Activated CD4-positive, alpha-beta memory T cell treated with anti-CD3 and anti-CD28 coated beads for 36 hours (primary cell): ENCODE data around the gene MS4A12. TPM values are rescaled to one million over a fixed set of nuclear protein-coding genes. Genes with fewer than 3 reads are reported as not detected.
A peak's percentile ranks its signal among the peaks of the same experiment; 100 is the strongest.
"Not testable (repeated sequence)": the region's sequence is repeated elsewhere in the genome, so short reads cannot be mapped to it uniquely, and the experiment has no call there.

ENCODE experiments used
- CTCF ChIA-PET: fragments of 350-600 bp; sonication (Branson Sonifier 250); formaldehyde crosslinking; loops from one replicate; lab custom pipeline; 2021; ENCODE audit warnings: antibody characterized with exemption, inconsistent platforms; lab: Charles Lee
- POLR2A ChIA-PET: fragments of 350-600 bp; sonication (Branson Sonifier 250); formaldehyde crosslinking; loops from one replicate; lab custom pipeline; 2021; ENCODE audit warnings: antibody characterized with exemption; lab: Charles Lee
- DNase-seq: peaks from one replicate; pipeline ENCODE4 v3.0.0-alpha.2; 2020
- H3K27ac Mint-ChIP-seq: one replicate; pipeline ENCODE4 v1.8.0; 2021; ENCODE audit warnings: mixed read lengths
- H3K27me3 Mint-ChIP-seq: one replicate; pipeline ENCODE4 v1.8.0; 2021; ENCODE audit warnings: mixed read lengths
- H3K36me3 Mint-ChIP-seq: one replicate; pipeline ENCODE4 v1.8.0; 2021; ENCODE audit warnings: mixed read lengths
- H3K4me1 Mint-ChIP-seq: one replicate; pipeline ENCODE4 v1.8.0; 2021; ENCODE audit warnings: low read depth, mixed read lengths
- H3K4me3 Mint-ChIP-seq: one replicate; pipeline ENCODE4 v1.8.0; 2021; ENCODE audit warnings: mild to moderate bottlenecking, mixed read lengths
- H3K9me3 Mint-ChIP-seq: one replicate; pipeline ENCODE4 v1.8.0; 2021; ENCODE audit warnings: mixed read lengths
- intact Hi-C: fragments of 100-400 bp; cut with micrococcal nuclease; formaldehyde crosslinking; loops from one replicate; pipeline ENCODE4 v1.15.1; 2023
- total RNA-seq, 2 experiments: library from RNA; stranded (reverse); gene quantifications; one replicate each; pipeline ENCODE4 v1.2.3, GENCODE V29; 2021

MS4A12 gene
- total RNA-seq, 2 experiments from 2014 or later, result not detected

GRCh38 chr11:60493454-60493853 is 876 bp downstream of the MS4A12 start:
- Mint-ChIP-seq H3K9me3 (no peaks in the 10 kb centered on the region), H3K27ac (no peak overlapping the region), H3K27me3 (peaks cover 8% of the 10 kb centered on the region), H3K36me3 (no peaks in the 10 kb centered on the region), H3K4me3 (no peak overlapping the region), H3K4me1 (no peaks in the 10 kb centered on the region)
- POLR2A ChIA-PET, result no interaction called here
- intact Hi-C loops, result no loop called here
- CTCF ChIA-PET, result interaction anchor here (1.0 kb wide), 1 partner anchor 130 kb away, joined by 3 read pairs; no protein-coding TSS in a partner anchor
- DNase-seq, result no peak

GRCh38 chr11:60498399-60498798 is 5.8 kb downstream of the MS4A12 start:
- ChIA-PET POLR2A (no interaction called here), CTCF (no interaction called here)
- H3K36me3 Mint-ChIP-seq, result no peaks in the 10 kb centered on the region
- no peak overlapping the region for H3K4me3 Mint-ChIP-seq
- H3K4me1 Mint-ChIP-seq, result peaks cover 2% of the 10 kb centered on the region
- DNase-seq, result no peak
- no peak overlapping the region for H3K27ac Mint-ChIP-seq
- H3K27me3 Mint-ChIP-seq, result peaks cover 10% of the 10 kb centered on the region
- no peaks in the 10 kb centered on the region for H3K9me3 Mint-ChIP-seq
- intact Hi-C loops, result no loop called here

- CTCF ChIA-PET, result no interaction called here
- H3K27me3 Mint-ChIP-seq, result peaks cover 10% of the 10 kb centered on the region
- H3K9me3 Mint-ChIP-seq, result no peaks in the 10 kb centered on the region
- POLR2A ChIA-PET, result no interaction called here
- no peak overlapping the region for H3K4me3 Mint-ChIP-seq
- intact Hi-C loops, result no loop called here
- peak; percentile 27 for DNase-seq
- no peaks in the 10 kb centered on the region for H3K36me3 Mint-ChIP-seq
- H3K4me1 Mint-ChIP-seq, result peaks cover 5% of the 10 kb centered on the region
- no peak overlapping the region for H3K27ac Mint-ChIP-seq
Observed at GRCh38 chr11:60498853-60499252, 6.3 kb downstream of the MS4A12 start.

GRCh38 chr11:60500276-60500910 is 7.8 kb downstream of the MS4A12 start:
- no peak overlapping the region for H3K27ac Mint-ChIP-seq
- no peak for DNase-seq
- ChIA-PET CTCF (interaction anchor here (0.6 kb wide), 1 partner anchor 137 kb away, joined by 3 read pairs; no protein-coding TSS in a partner anchor), POLR2A (no interaction called here)
- no peaks in the 10 kb centered on the region for H3K9me3 Mint-ChIP-seq
- no peak overlapping the region for H3K4me3 Mint-ChIP-seq
- intact Hi-C loops, result no loop called here
- peaks cover 18% of the 10 kb centered on the region for H3K4me1 Mint-ChIP-seq
- H3K27me3 Mint-ChIP-seq, result peaks cover 7% of the 10 kb centered on the region
- no peaks in the 10 kb centered on the region for H3K36me3 Mint-ChIP-seq

- no peaks in the 10 kb centered on the region for H3K9me3 Mint-ChIP-seq
- POLR2A ChIA-PET, result no interaction called here
- H3K36me3 Mint-ChIP-seq, result no peaks in the 10 kb centered on the region
- CTCF ChIA-PET, result interaction anchor here (2.3 kb wide), 1 partner anchor 139 kb away, joined by 8 read pairs; no protein-coding TSS in a partner anchor
- no peak for DNase-seq
- intact Hi-C loops, result no loop called here
- no peak overlapping the region for H3K27ac Mint-ChIP-seq
- no peak overlapping the region for H3K4me3 Mint-ChIP-seq
- H3K27me3 Mint-ChIP-seq, result peaks cover 13% of the 10 kb centered on the region
- H3K4me1 Mint-ChIP-seq, result peaks cover 18% of the 10 kb centered on the region
Observed at GRCh38 chr11:60502221-60502775, 9.7 kb downstream of the MS4A12 start.

GRCh38 chr11:60504219-60504905 is 11.8 kb downstream of the MS4A12 start:
- Mint-ChIP-seq H3K27me3 (peaks cover 17% of the 10 kb centered on the region), H3K36me3 (no peaks in the 10 kb centered on the region), H3K4me3 (no peak overlapping the region), H3K4me1 (peaks cover 15% of the 10 kb centered on the region), H3K27ac (no peak overlapping the region), H3K9me3 (peaks cover 4% of the 10 kb centered on the region)
- intact Hi-C loops, result no loop called here
- CTCF ChIA-PET, result no interaction called here
- no peak for DNase-seq
- POLR2A ChIA-PET, result no interaction called here

- POLR2A ChIA-PET, result not testable (repeated sequence)
Observed at GRCh38 chr11:60509609-60510008, 17.0 kb downstream of the MS4A12 start.

GRCh38 chr11:60510209-60510608 is 17.6 kb downstream of the MS4A12 start:
- CTCF ChIA-PET, H3K4me3 Mint-ChIP-seq, H3K27ac Mint-ChIP-seq, DNase-seq, H3K9me3 Mint-ChIP-seq, H3K36me3 Mint-ChIP-seq, intact Hi-C loops, H3K4me1 Mint-ChIP-seq, POLR2A ChIA-PET: not testable (repeated sequence)
- H3K27me3 Mint-ChIP-seq, result peaks cover 15% of the 10 kb centered on the region

More at GRCh38 chr11:60509609-60510008, 17.0 kb downstream of the MS4A12 start:
- H3K27ac Mint-ChIP-seq, H3K36me3 Mint-ChIP-seq, CTCF ChIA-PET, H3K9me3 Mint-ChIP-seq, DNase-seq, H3K4me3 Mint-ChIP-seq, H3K4me1 Mint-ChIP-seq, intact Hi-C loops: not testable (repeated sequence)
- peaks cover 13% of the 10 kb centered on the region for H3K27me3 Mint-ChIP-seq

GRCh38 chr11:60511393-60511792 is 18.8 kb downstream of the MS4A12 start:
- Mint-ChIP-seq H3K4me3 (no peak overlapping the region), H3K27ac (no peak overlapping the region), H3K27me3 (peaks cover 19% of the 10 kb centered on the region), H3K36me3 (no peaks in the 10 kb centered on the region), H3K9me3 (peaks cover 7% of the 10 kb centered on the region), H3K4me1 (no peaks in the 10 kb centered on the region)
- ChIA-PET POLR2A (no interaction called here), CTCF (no interaction called here)
- DNase-seq, result no peak
- intact Hi-C loops, result no loop called here

GRCh38 chr11:60512651-60513225 is 20.2 kb downstream of the MS4A12 start:
- intact Hi-C loops, result no loop called here
- DNase-seq, result no peak
- Mint-ChIP-seq H3K36me3 (no peaks in the 10 kb centered on the region), H3K4me1 (no peaks in the 10 kb centered on the region), H3K27me3 (peaks cover 11% of the 10 kb centered on the region), H3K27ac (no peak overlapping the region), H3K9me3 (peaks cover 7% of the 10 kb centered on the region), H3K4me3 (no peak overlapping the region)
- ChIA-PET POLR2A (no interaction called here), CTCF (no interaction called here)

GRCh38 chr11:60513496-60514460 is 21.2 kb downstream of the MS4A12 start:
- Mint-ChIP-seq H3K4me1 (no peaks in the 10 kb centered on the region), H3K27ac (no peak overlapping the region), H3K4me3 (no peak overlapping the region), H3K36me3 (no peaks in the 10 kb centered on the region), H3K27me3 (peaks cover 19% of the 10 kb centered on the region), H3K9me3 (peaks cover 7% of the 10 kb centered on the region)
- POLR2A ChIA-PET, result no interaction called here
- intact Hi-C loops, result no loop called here
- DNase-seq, result no peak
- CTCF ChIA-PET, result interaction anchor here (0.7 kb wide), 1 partner anchor 527 kb away, joined by 4 read pairs; no protein-coding TSS in a partner anchor
